B cell (primary cell): ENCODE data around the gene USP17L30. TPM values are rescaled to one million over a fixed set of nuclear protein-coding genes. Genes with fewer than 3 reads are reported as not detected.
"Not testable (repeated sequence)": the region's sequence is repeated elsewhere in the genome, so short reads cannot be mapped to it uniquely, and the experiment has no call there.

ENCODE experiments used
- ATAC-seq: fragments of 200-7000 bp; cut with Tn5 transposase; one replicate; pipeline ENCODE4 v1.10.0; 2021; ENCODE audit warnings: low read depth, mild to moderate bottlenecking, moderate number of reproducible peaks, moderate library complexity
- CTCF ChIA-PET: fragments of 350-600 bp; sonication (Branson Sonifier 250); formaldehyde crosslinking; loops from one replicate; lab custom pipeline; 2021; ENCODE audit warnings: antibody characterized with exemption, inconsistent platforms; lab: Charles Lee
- POLR2A ChIA-PET: fragments of 350-600 bp; sonication (Branson Sonifier 250); formaldehyde crosslinking; loops from one replicate; lab custom pipeline; 2021; ENCODE audit warnings: antibody characterized with exemption; lab: Charles Lee
- DNase-seq: peaks from one replicate; pipeline ENCODE4 v3.0.0; 2013
- H2AFZ ChIP-seq: 2 replicates; pipeline ENCODE4 v1.6.1; 2012; ENCODE audit warnings: mild to moderate bottlenecking, low read depth, low read length; ENCODE audit not compliant: insufficient read depth, poor library complexity, severe bottlenecking
- H3K27ac ChIP-seq, 2 donors: 1 replicate in 1 of 2; 2 replicates in 1 of 2; pipeline ENCODE4 v1.5.1; 2012 to 2013; ENCODE audit warnings: low read length in 2 of 2, mild to moderate bottlenecking in 2 of 2, moderate library complexity in 1 of 2
- H3K27me3 ChIP-seq, 4 experiments: fragments of 200-600 bp in 1 of 4; sonication (generic) in 1 of 4; replicated peaks in 1 of 4; 1 replicate in 2 of 4; 2 replicates in 2 of 4; pipeline versions ENCODE4 v1.6.1 to v1.7.0; 2013 to 2016; ENCODE audit warnings: low read length in 3 of 4, mild to moderate bottlenecking in 2 of 4, mixed read lengths in 1 of 4, moderate library complexity in 1 of 4; ENCODE audit not compliant: insufficient read depth in 4 of 4, control insufficient read depth in 3 of 4; ENCODE audit errors: control extremely low read depth in 1 of 4
- H3K36me3 ChIP-seq, 2 experiments: replicated peaks in 1 of 2; 1 replicate in 1 of 2; 2 replicates in 1 of 2; pipeline versions ENCODE4 v1.6.1 to v1.7.1; 2013; ENCODE audit warnings: low read length in 1 of 2; ENCODE audit not compliant: insufficient read depth in 2 of 2, control insufficient read depth in 1 of 2; ENCODE audit errors: control extremely low read depth in 1 of 2, extremely low read depth in 1 of 2
- H3K4me1 ChIP-seq, 2 donors: fragments of 200-600 bp in 1 of 2; sonication (generic) in 1 of 2; 1 replicate in 1 of 2; 2 replicates in 1 of 2; pipeline versions ENCODE4 v1.5.1 to v1.6.1; 2013 to 2017; ENCODE audit warnings: low read length in 2 of 2; ENCODE audit not compliant: control insufficient read depth in 2 of 2, insufficient read depth in 2 of 2
- H3K4me2 ChIP-seq: replicated peaks from 2 replicates; pipeline ENCODE3; 2012; ENCODE audit warnings: mild to moderate bottlenecking, low read depth, low read length; ENCODE audit not compliant: poor library complexity, severe bottlenecking
- H3K4me3 ChIP-seq, 5 experiments: fragments of 200-600 bp in 1 of 5; sonication (generic) in 1 of 5; 1 replicate in 3 of 5; 2 replicates in 2 of 5; pipeline versions ENCODE4 v1.5.1 to v1.7.0; 2011 to 2016; ENCODE audit warnings: low read length in 4 of 5, mild to moderate bottlenecking in 4 of 5, low read depth in 2 of 5, control low read depth in 1 of 5, moderate library complexity in 1 of 5; ENCODE audit not compliant: insufficient read depth in 1 of 5; ENCODE audit errors: control extremely low read depth in 1 of 5, extremely low read depth in 1 of 5
- H3K79me2 ChIP-seq: fragments of 200-600 bp; sonication (generic); one replicate; pipeline ENCODE4 v1.6.0; 2016; ENCODE audit warnings: low read length; ENCODE audit not compliant: control insufficient read depth, insufficient read depth
- H3K9ac ChIP-seq: fragments of 200-600 bp; sonication (generic); 2 replicates; pipeline ENCODE4 v1.6.1; 2017; ENCODE audit warnings: mild to moderate bottlenecking, low read length, moderate library complexity
- H3K9me3 ChIP-seq, 3 donors: one replicate each; pipeline versions ENCODE4 v1.6.1 to v1.7.1; 2013; ENCODE audit warnings: low read length in 2 of 3; ENCODE audit not compliant: control insufficient read depth in 2 of 3, insufficient read depth in 1 of 3; ENCODE audit errors: control extremely low read depth in 1 of 3
- H4K20me1 ChIP-seq: 2 replicates; pipeline ENCODE4 v1.6.0; 2012; ENCODE audit warnings: mild to moderate bottlenecking, low read length; ENCODE audit not compliant: insufficient read depth, control insufficient read depth, poor library complexity, severe bottlenecking
- H3K27ac Mint-ChIP-seq: one replicate; pipeline ENCODE4 v1.8.0; 2021; ENCODE audit warnings: mixed read lengths
- H3K27me3 Mint-ChIP-seq: one replicate; pipeline ENCODE4 v1.8.0; 2021; ENCODE audit warnings: mixed read lengths
- H3K4me1 Mint-ChIP-seq: one replicate; pipeline ENCODE4 v1.8.0; 2021; ENCODE audit warnings: mixed read lengths
- H3K4me3 Mint-ChIP-seq: one replicate; pipeline ENCODE4 v1.8.0; 2021; ENCODE audit warnings: mixed read lengths
- H3K9me3 Mint-ChIP-seq: one replicate; pipeline ENCODE4 v1.8.0; 2022; ENCODE audit warnings: mixed read lengths; ENCODE audit not compliant: insufficient read depth
- WGBS: methylation state at CpG from one replicate; pipeline ENCODE4 v1.1.5; 2013; ENCODE audit warnings: missing lambda C conversion rate; ENCODE audit not compliant: insufficient coverage; 5-methylcytosine and 5-hydroxymethylcytosine counted together
- intact Hi-C: fragments of 100-400 bp; cut with micrococcal nuclease; formaldehyde crosslinking; loops from one replicate; pipeline ENCODE4 v1.10.0; 2022
- polyA minus RNA-seq: library from RNA; depleted of rRNA, polyadenylated mRNA; stranded (reverse); fragments of >200 nt; gene quantifications from 2 replicates; pipeline ENCODE4 v1.2.3, GENCODE V29; 2012
- polyA plus RNA-seq: library from polyadenylated mRNA; depleted of rRNA; stranded (reverse); fragments of >200 nt; gene quantifications from 2 replicates; pipeline ENCODE4 v1.2.3, GENCODE V29; 2012
- total RNA-seq, 2 donors: library from RNA; stranded (reverse); fragments of 120-200 nt in 1 of 2; gene quantifications; 1 replicate in 1 of 2; 2 replicates in 1 of 2; pipeline versions ENCODE4 v1.2.3 to v1.2.4, GENCODE V29; 2013 to 2022

The USP17L30 gene
- not detected in 2 replicates for total RNA-seq
- total RNA-seq (2013): not detected
- not detected in 2 replicates for polyA plus RNA-seq
- polyA minus RNA-seq: not detected in 2 replicates

GRCh38 chr4:9362829-9363228 lies at the start of gene USP17L30:
Gene USP17L30, plus strand, starts transcription at chr4:9363129. Its CDS starts 0 bp downstream, at chr4:9363129.
- H3K9me3 Mint-ChIP-seq, H3K9me3 ChIP-seq, H3K4me1 ChIP-seq, H4K20me1 ChIP-seq, H2AFZ ChIP-seq, H3K79me2 ChIP-seq, H3K4me3 ChIP-seq, POLR2A ChIA-PET, H3K27me3 ChIP-seq, H3K4me3 Mint-ChIP-seq, H3K27ac Mint-ChIP-seq, CTCF ChIA-PET, H3K36me3 ChIP-seq, H3K4me2 ChIP-seq, DNase-seq, H3K27me3 Mint-ChIP-seq, H3K9ac ChIP-seq, H3K27ac ChIP-seq, intact Hi-C loops, ATAC-seq, H3K4me1 Mint-ChIP-seq: not testable (repeated sequence)
- no CpG with 5 or more reads among the region's 15 CpGs for WGBS

GRCh38 chr4:9324191-9324590 lies 38.7 kb upstream of the USP17L30 start:
- H3K9me3 ChIP-seq, H3K79me2 ChIP-seq, H3K27me3 ChIP-seq, CTCF ChIA-PET, H3K9ac ChIP-seq, H4K20me1 ChIP-seq, H3K9me3 Mint-ChIP-seq, H3K4me1 Mint-ChIP-seq, H3K27ac ChIP-seq, ATAC-seq, H3K27me3 Mint-ChIP-seq, H2AFZ ChIP-seq, H3K36me3 ChIP-seq, H3K4me3 ChIP-seq, H3K4me2 ChIP-seq, H3K4me1 ChIP-seq, H3K27ac Mint-ChIP-seq, DNase-seq, POLR2A ChIA-PET, intact Hi-C loops, H3K4me3 Mint-ChIP-seq: not testable (repeated sequence)
- no CpG with 5 or more reads among the region's 13 CpGs for WGBS

GRCh38 chr4:9324865-9325264 lies 38.1 kb upstream of the USP17L30 start, which contains the start of gene USP17L24:
Gene USP17L24, plus strand, starts transcription at chr4:9325165. Its CDS starts 0 bp downstream, at chr4:9325165.
- H3K27me3 ChIP-seq, H3K9ac ChIP-seq, H2AFZ ChIP-seq, H3K4me3 ChIP-seq, ATAC-seq, H3K79me2 ChIP-seq, H3K27ac Mint-ChIP-seq, H3K27me3 Mint-ChIP-seq, POLR2A ChIA-PET, H3K9me3 Mint-ChIP-seq, H3K36me3 ChIP-seq, DNase-seq, H3K4me2 ChIP-seq, H3K4me1 Mint-ChIP-seq, H3K4me1 ChIP-seq, H3K9me3 ChIP-seq, H3K27ac ChIP-seq, H4K20me1 ChIP-seq, H3K4me3 Mint-ChIP-seq, intact Hi-C loops, CTCF ChIA-PET: not testable (repeated sequence)
- WGBS: no CpG with 5 or more reads among the region's 15 CpGs

- intact Hi-C loops, H3K36me3 ChIP-seq, POLR2A ChIA-PET, H2AFZ ChIP-seq, H3K4me1 Mint-ChIP-seq, CTCF ChIA-PET, H3K27ac Mint-ChIP-seq, H3K4me2 ChIP-seq, DNase-seq, H3K4me1 ChIP-seq, H3K9me3 ChIP-seq, H3K4me3 Mint-ChIP-seq, H3K27me3 Mint-ChIP-seq, H3K27ac ChIP-seq, ATAC-seq, H4K20me1 ChIP-seq, H3K27me3 ChIP-seq, H3K4me3 ChIP-seq, H3K9ac ChIP-seq, H3K9me3 Mint-ChIP-seq, H3K79me2 ChIP-seq: not testable (repeated sequence)
- WGBS: no CpG with 5 or more reads among the region's 15 CpGs
Observed at GRCh38 chr4:9329611-9330010, 33.3 kb upstream of the USP17L30 start, which contains the start of gene USP17L25. Gene USP17L25, plus strand, starts transcription at chr4:9329911. Its CDS starts 0 bp downstream, at chr4:9329911.
